Keratinocyte (primary cell): Measurements from ENCODE around the gene B4GAT1.

Source experiments
- CTCF ChIP-seq, 3 experiments: IDR thresholded peaks in 1 of 3; conservative IDR thresholded peaks in 1 of 3; optimal IDR thresholded peaks in 1 of 3; 2 replicates in 2 of 3; 3 replicates in 1 of 3; pipeline versions ENCODE3 to v1.5.1; 2011; ENCODE audit warnings: low read length in 3 of 3, mild to moderate bottlenecking in 3 of 3, moderate library complexity in 2 of 3, control low read depth in 1 of 3, inconsistent platforms in 1 of 3; ENCODE audit not compliant: insufficient read depth in 2 of 3; ENCODE audit errors: extremely low read depth in 1 of 3
- EZH2 ChIP-seq: IDR thresholded peaks from one replicate; pipeline ENCODE4 v1.6.1; 2012; ENCODE audit warnings: inconsistent platforms, mild to moderate bottlenecking, low read length, moderate library complexity

DNA sequence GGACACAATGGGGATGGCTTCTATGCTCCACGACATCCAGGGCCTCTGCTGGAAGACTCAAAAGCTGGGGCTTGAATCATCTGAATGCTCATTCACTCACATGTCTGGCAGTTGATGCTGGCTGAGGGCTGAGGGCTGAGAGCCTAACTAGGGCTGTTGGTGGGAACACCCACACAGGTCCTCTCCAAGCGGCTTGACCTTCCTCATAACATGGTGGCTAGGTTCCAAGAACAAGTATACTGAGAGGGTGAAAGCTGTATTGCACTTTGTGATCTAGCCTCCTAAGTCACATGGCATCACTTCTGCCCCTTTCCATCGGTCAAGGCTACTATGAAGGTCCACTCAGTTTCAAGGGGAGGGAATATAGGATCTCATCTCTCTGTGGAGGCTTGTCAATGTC lies 48.2 kb downstream of the B4GAT1 start:
- TF ChIP-seq CTCF (optimal IDR thresholded peaks at IDR 0.05 in 1 of 3, IDR thresholded peaks at IDR 0.05 in 1 of 3, conservative IDR thresholded peaks at IDR 0.05 in 1 of 3; ENCODE audit: extremely low read depth in 1 of 3, insufficient read depth in 2 of 3, low read length in 3 of 3) (no peak), EZH2 (no peak)
